BE2C (cell line): Measurements from ENCODE around the gene TBX2.
A peak's percentile ranks its signal among the peaks of the same experiment; 100 is the strongest.

Experiments
- DNase-seq: peaks from one replicate; pipeline ENCODE4 v3.0.0-alpha.2; 2020
- H3K27me3 ChIP-seq: fragments of 250-450 bp; sonication (Bioruptor Pico); 2 replicates; pipeline ENCODE4 v1.5.1; 2020; ENCODE audit warnings: mild to moderate bottlenecking
- H3K36me3 ChIP-seq: fragments of 250-450 bp; sonication (Bioruptor Pico); 2 replicates; pipeline ENCODE4 v1.5.1; 2020; ENCODE audit warnings: mild to moderate bottlenecking
- H3K4me1 ChIP-seq: fragments of 250-450 bp; sonication (Bioruptor Pico); 2 replicates; pipeline ENCODE4 v1.5.1; 2020
- H3K4me3 ChIP-seq: 2 replicates; pipeline ENCODE4 v1.5.1; 2011; ENCODE audit warnings: low read depth, low read length
- H3K9me3 ChIP-seq: fragments of 250-450 bp; sonication (Bioruptor Pico); 2 replicates; pipeline ENCODE4 v1.5.1; 2020
- CTCF ChIP-seq: IDR thresholded peaks from 2 replicates; pipeline ENCODE4 v1.5.1; 2012; ENCODE audit warnings: mild to moderate bottlenecking, low read depth, low read length

The TBX2 gene

DNA sequence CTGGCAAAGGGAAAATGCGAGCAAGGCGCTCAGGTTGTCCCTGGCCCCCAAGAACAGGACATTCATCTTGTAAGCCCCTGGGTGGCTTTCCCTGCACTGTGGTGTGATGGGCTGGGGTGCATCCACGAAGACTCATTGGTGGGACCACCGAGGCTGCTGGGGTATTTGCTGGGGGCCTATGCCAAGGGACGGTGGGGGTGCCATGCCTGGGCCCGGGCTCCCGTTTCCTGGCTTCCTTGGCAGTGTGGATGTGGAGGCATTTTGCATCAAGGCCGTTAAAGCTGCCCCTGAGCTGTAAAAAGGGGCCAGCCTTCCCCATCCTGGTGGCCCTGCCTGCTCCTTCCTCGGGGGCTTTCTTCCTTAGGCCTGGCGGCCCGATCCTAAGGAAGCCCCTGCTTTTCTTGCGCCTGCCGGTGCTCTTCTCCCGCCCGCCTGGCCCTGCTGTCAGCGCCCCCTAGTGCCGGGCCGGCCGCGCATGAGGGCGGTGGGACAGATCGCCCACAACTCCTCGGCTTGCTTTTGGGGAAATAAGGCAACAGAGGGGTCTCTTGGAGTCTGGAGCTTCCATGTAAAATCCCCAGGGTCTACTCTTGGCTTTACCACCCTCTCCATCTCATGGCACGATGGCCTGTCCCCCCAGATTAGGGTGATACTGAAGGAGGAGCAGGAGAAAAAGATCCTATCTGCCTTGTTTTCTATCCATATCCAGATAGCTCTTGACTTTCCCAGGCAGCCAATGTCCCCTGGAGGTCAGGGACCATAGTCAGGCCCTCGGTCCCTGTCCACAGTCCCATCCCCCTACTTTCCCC is 9.8 kb upstream of the TBX2 start:
- Histone ChIP-seq H3K36me3 (peaks cover 14% of the 10 kb centered on the region), H3K4me1 (peaks cover 64% of the 10 kb centered on the region), H3K9me3 (no peaks in the 10 kb centered on the region), H3K4me3 (no peak overlapping the region), H3K27me3 (no peaks in the 10 kb centered on the region)
- DNase-seq: peak; percentile 84
- peak; percentile 92 for TF ChIP-seq CTCF

DNA sequence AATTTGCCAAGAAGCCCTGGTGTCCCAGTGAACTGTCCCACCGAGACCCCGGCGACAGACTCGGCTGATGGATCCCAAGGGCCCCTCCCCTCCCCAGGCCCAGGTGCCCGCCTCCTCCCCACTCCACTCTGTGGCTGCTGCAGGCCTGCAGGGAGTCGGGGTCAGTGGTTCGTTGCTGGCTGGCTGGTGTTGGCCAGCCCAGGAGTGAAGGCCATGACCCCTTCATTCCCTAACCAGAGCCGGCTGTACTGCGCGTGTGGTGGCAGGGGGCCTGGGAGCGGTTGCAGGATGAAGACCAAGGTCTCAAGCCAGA is 9.2 kb upstream of the TBX2 start:
- Histone ChIP-seq H3K27me3 (no peaks in the 10 kb centered on the region), H3K36me3 (peaks cover 14% of the 10 kb centered on the region), H3K4me1 (peaks cover 66% of the 10 kb centered on the region), H3K9me3 (no peaks in the 10 kb centered on the region), H3K4me3 (no peak overlapping the region)
- peak; percentile 29 for DNase-seq
- no peak for TF ChIP-seq CTCF

DNA sequence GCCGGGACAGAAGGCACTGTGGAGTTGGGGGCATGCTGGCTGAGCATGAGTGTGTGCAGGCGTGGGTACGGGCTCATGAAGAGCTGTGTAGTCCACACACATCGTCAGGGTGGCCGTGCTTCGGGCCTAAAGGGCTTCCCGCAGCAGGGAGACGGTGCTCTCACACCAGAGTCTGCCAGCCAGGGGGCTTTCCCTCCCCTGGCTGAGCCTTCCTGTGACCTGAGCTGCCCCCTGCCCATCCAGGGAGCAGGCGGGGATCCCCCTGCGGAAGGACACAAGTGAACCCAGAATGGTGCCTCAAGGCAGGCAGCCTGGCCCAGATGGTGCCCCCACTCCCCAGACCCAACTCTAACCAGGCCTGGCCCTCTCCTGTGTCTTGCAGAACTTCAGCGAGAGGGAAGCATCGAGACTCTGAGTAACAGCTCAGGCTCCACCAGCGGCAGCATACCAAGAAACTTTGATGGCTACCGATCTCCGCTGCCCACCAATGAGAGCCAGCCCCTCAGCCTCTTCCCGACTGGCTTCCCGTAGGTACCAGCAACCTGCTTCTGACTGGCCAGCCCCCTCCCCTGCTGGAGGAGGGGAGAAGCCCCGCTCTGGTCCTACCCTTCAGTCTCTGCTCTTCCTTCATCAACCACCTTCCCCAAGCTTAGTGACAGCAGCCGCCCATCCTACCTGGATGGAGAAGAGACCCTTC is 7.9 kb upstream of the TBX2 start:
- H3K36me3 ChIP-seq: peaks cover 22% of the 10 kb centered on the region
- TF ChIP-seq CTCF: no peak
- peaks cover 60% of the 10 kb centered on the region for H3K4me1 ChIP-seq
- H3K27me3 ChIP-seq: no peaks in the 10 kb centered on the region
- no peaks in the 10 kb centered on the region for H3K9me3 ChIP-seq
- DNase-seq: no peak
- H3K4me3 ChIP-seq: no peak overlapping the region

DNA sequence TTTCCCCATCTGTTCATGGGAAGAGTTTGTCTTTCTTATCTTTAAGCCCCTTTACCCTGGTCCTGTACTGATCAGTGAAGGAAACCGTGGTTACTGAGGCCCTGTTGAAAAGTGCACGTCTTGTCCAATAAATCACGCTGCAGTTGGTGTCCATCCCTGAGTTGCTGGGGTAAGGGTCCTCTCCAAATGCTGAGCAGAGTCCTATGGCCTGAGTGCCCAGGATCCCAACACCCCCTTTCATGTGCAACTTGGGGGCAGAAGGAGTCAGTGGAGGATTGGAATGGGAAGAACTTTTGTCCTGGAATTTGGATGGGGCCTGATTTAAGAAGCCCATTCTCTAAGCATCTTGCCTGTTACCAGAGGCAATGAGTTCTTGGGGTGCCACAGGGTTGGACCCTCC is 7.0 kb upstream of the TBX2 start:
- Histone ChIP-seq H3K4me3 (no peak overlapping the region), H3K36me3 (peaks cover 27% of the 10 kb centered on the region), H3K9me3 (no peaks in the 10 kb centered on the region), H3K27me3 (no peaks in the 10 kb centered on the region), H3K4me1 (peaks cover 60% of the 10 kb centered on the region)
- DNase-seq: no peak
- TF ChIP-seq CTCF: no peak

- peak; percentile 47 for DNase-seq
Measured at GRCh38 chr17:61393550-61393903, 6.1 kb upstream of the TBX2 start.

More at GRCh38 chr17:61393550-61393903, 6.1 kb upstream of the TBX2 start:
- H3K9me3 ChIP-seq: no peaks in the 10 kb centered on the region
- H3K4me3 ChIP-seq: no peak overlapping the region; the same call in 1 of the 2 replicates
- H3K4me1 ChIP-seq: peaks cover 60% of the 10 kb centered on the region
- H3K36me3 ChIP-seq: peaks cover 36% of the 10 kb centered on the region
- no peaks in the 10 kb centered on the region for H3K27me3 ChIP-seq
- TF ChIP-seq CTCF: peak; percentile 54
